ENCODE measurements around the gene SLC23A3. TPM values are rescaled to one million over a fixed set of nuclear protein-coding genes. Genes with fewer than 3 reads are reported as not detected.

The SLC23A3 gene
- total RNA-seq, 2 experiments from 2014 or later: 1.1 to 1.6 TPM

GRCh38 chr2:219119422-219120043 is 50.3 kb downstream of the SLC23A3 start:
- CTCF ChIA-PET: interaction anchor here (0.6 to 19.0 kb wide), 38 partner anchors 9 to 340 kb away, joined by 3 to 431 read pairs (median 6); partner anchors contain the start of genes CFAP65, CRYBA2 and IHH
- intact Hi-C loops (cut with micrococcal nuclease): loop anchor here (2.0 to 5.0 kb wide), 2 partner anchors 47 to 61 kb away; no protein-coding TSS in a partner anchor
- peak; percentile 80 for DNase-seq
- peaks cover 2% of the 10 kb centered on the region for H3K36me3 Mint-ChIP-seq (ENCODE audit: low read depth)
- no peak overlapping the region for H3K4me3 Mint-ChIP-seq
- peak; percentile 73 for TF ChIP-seq CTCF (IDR thresholded peaks at IDR 0.05)
- no peaks in the 10 kb centered on the region for H3K9me3 Mint-ChIP-seq
- POLR2A ChIA-PET: no interaction called here
- no peak overlapping the region for H3K27ac Mint-ChIP-seq
- peak; percentile 78 for ATAC-seq
- H3K4me1 Mint-ChIP-seq (ENCODE audit: low read depth): peaks cover 11% of the 10 kb centered on the region
- no peaks in the 10 kb centered on the region for H3K27me3 Mint-ChIP-seq

GRCh38 chr2:219118504-219118903 is 51.3 kb downstream of the SLC23A3 start:
- H3K4me1 Mint-ChIP-seq (ENCODE audit: low read depth): peaks cover 3% of the 10 kb centered on the region
- ChIA-PET POLR2A (no interaction called here), CTCF (interaction anchor here (0.8 to 19.0 kb wide), 15 partner anchors 8 to 177 kb away, joined by 3 to 431 read pairs (median 10); partner anchors contain the start of genes CRYBA2 and IHH)
- H3K36me3 Mint-ChIP-seq (ENCODE audit: low read depth): no peaks in the 10 kb centered on the region
- no peak for ATAC-seq
- H3K27ac Mint-ChIP-seq: no peak overlapping the region
- intact Hi-C loops (cut with micrococcal nuclease): loop anchor here (2.0 to 5.0 kb wide), 2 partner anchors 46 to 60 kb away; no protein-coding TSS in a partner anchor
- DNase-seq: no peak
- TF ChIP-seq CTCF (IDR thresholded peaks at IDR 0.05): no peak
- H3K9me3 Mint-ChIP-seq: no peaks in the 10 kb centered on the region
- H3K27me3 Mint-ChIP-seq: no peaks in the 10 kb centered on the region
- H3K4me3 Mint-ChIP-seq: no peak overlapping the region

DNA sequence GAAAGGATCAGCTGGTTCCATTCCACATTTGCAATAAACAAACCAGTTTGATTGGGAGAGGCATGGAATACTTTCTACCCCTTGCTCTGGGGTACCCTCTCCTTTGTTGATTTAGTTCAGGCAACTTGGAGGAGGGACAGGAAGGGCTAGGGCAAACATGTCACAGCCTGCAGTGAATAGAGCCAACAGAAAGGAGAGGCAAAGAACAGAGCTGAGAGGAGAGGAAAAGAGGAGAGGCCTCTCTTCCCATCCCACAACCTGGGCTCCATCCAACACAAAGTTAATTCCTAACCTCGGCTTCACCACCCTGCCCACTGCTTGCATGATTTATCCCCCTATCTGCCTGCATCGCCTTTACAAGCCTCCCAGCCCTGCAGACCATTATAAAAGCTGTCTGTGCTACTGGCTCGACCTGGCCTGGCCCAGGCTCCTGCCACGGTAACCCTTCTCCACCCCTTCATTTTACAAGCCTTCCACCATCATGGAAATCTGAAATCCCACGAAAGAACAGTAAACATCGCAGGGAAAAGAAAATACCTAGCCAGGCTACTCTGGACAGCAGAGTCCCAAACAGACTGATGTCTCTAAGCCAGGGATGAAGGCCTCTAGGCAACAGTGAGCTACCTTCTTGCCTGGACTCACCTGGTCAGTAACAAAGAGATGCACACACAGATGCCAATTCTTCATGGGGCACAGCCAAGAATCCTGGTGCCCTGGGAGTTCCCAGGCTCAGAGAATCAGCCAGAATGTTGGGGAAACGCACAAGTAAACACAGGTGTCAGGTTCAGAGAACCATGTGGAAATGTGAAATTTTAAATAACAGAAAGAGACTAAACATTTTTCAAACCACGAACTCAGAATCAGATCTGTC is 52.8 kb downstream of the SLC23A3 start:
- intact Hi-C loops (cut with micrococcal nuclease): loop anchor here (5.0 kb wide), 1 partner anchor 45 kb away; no protein-coding TSS in a partner anchor
- Mint-ChIP-seq H3K4me3 (no peak overlapping the region), H3K27ac (no peak overlapping the region), H3K27me3 (no peaks in the 10 kb centered on the region), H3K36me3 (ENCODE audit: low read depth) (no peaks in the 10 kb centered on the region), H3K9me3 (no peaks in the 10 kb centered on the region), H3K4me1 (ENCODE audit: low read depth) (peaks cover 6% of the 10 kb centered on the region)
- no peak for TF ChIP-seq CTCF (IDR thresholded peaks at IDR 0.05)
- ATAC-seq: no peak
- CTCF ChIA-PET: interaction anchor here (0.8 to 19.0 kb wide), 10 partner anchors 10 to 137 kb away, joined by 3 to 431 read pairs (median 11); partner anchors contain the start of gene IHH
- POLR2A ChIA-PET: interaction anchor here (1.6 kb wide), 1 partner anchor 55 kb away, joined by 7 read pairs; no protein-coding TSS in a partner anchor
- no peak for DNase-seq

- ATAC-seq (no peak), DNase-seq (no peak)
- Mint-ChIP-seq H3K4me1 (ENCODE audit: low read depth) (peaks cover 26% of the 10 kb centered on the region), H3K9me3 (no peaks in the 10 kb centered on the region), H3K4me3 (no peak overlapping the region), H3K27ac (no peak overlapping the region), H3K27me3 (no peaks in the 10 kb centered on the region), H3K36me3 (ENCODE audit: low read depth) (peaks cover 3% of the 10 kb centered on the region)
- ChIA-PET CTCF (interaction anchor here (0.6 to 19.0 kb wide), 7 partner anchors 8 to 182 kb away, joined by 3 to 431 read pairs (median 5); partner anchors contain the start of gene IHH), POLR2A (no interaction called here)
- intact Hi-C loops (cut with micrococcal nuclease): no loop called here
- no peak for TF ChIP-seq CTCF (IDR thresholded peaks at IDR 0.05)
These were observed 57.0 kb downstream of the SLC23A3 start for GRCh38 chr2:219112651-219113338.
